Activated CD4-positive, CD25-positive, alpha-beta regulatory T cell treated with anti-CD3 and anti-CD28 coated beads, Interleukin-2, amount 50 U/mL, for 24 hours (primary cell): ENCODE data around the gene CFHR4.
"Not testable (repeated sequence)": the region's sequence is repeated elsewhere in the genome, so short reads cannot be mapped to it uniquely, and the experiment has no call there.

Experiments used
- ATAC-seq, 2 donors: fragments of 150-1000 bp; cut with Tn5 transposase; one replicate each; pipeline ENCODE4 v1.10.0; 2021; ENCODE audit warnings: mild to moderate bottlenecking in 1 of 2, moderate library complexity in 1 of 2

Gene CFHR4

GRCh38 chr1:196887515-196888239 is at the start of gene CFHR4:
Gene CFHR4 (plus strand): TSS chr1:196888052. CDS start chr1:196888151, 99 bp downstream.
- ATAC-seq, result no peak

GRCh38 chr1:196849613-196850492 is 38.0 kb upstream of the CFHR4 start:
- not testable (repeated sequence) for ATAC-seq

- peak in 1 of 2 donors; percentile 17 for ATAC-seq
These were observed 31.8 kb upstream of the CFHR4 start for GRCh38 chr1:196856053-196856452.

- ATAC-seq, result no peak
These were observed 30.7 kb upstream of the CFHR4 start for GRCh38 chr1:196857188-196857587.

- no peak for ATAC-seq
These were observed 29.0 kb upstream of the CFHR4 start for GRCh38 chr1:196858811-196859210.

GRCh38 chr1:196860323-196860884 is 27.4 kb upstream of the CFHR4 start:
- no peak for ATAC-seq

GRCh38 chr1:196861429-196861828 is 26.4 kb upstream of the CFHR4 start:
- ATAC-seq, result no peak

- no peak for ATAC-seq
These were observed 20.9 kb upstream of the CFHR4 start for GRCh38 chr1:196866974-196867373.

GRCh38 chr1:196873385-196873784 is 14.5 kb upstream of the CFHR4 start:
- ATAC-seq, result no peak

- ATAC-seq, result no peak
These were observed 11.9 kb upstream of the CFHR4 start for GRCh38 chr1:196875935-196876334.

GRCh38 chr1:196877964-196878363 is 9.9 kb upstream of the CFHR4 start:
- no peak for ATAC-seq

- ATAC-seq, result not testable (repeated sequence)
These were observed 1.3 kb upstream of the CFHR4 start for GRCh38 chr1:196886560-196886959.

GRCh38 chr1:196890668-196891067 is 2.8 kb downstream of the CFHR4 start:
- ATAC-seq, result no peak

GRCh38 chr1:196891251-196891650 is 3.4 kb downstream of the CFHR4 start:
- ATAC-seq, result no peak

- no peak for ATAC-seq
These were observed 8.5 kb downstream of the CFHR4 start for GRCh38 chr1:196896355-196896754.

GRCh38 chr1:196897158-196897828 is 9.4 kb downstream of the CFHR4 start:
- ATAC-seq, result no peak

GRCh38 chr1:196902344-196902743 is 14.5 kb downstream of the CFHR4 start:
- no peak for ATAC-seq

GRCh38 chr1:196910215-196910614 is 22.4 kb downstream of the CFHR4 start:
- ATAC-seq, result no peak

GRCh38 chr1:196912283-196912682 is 24.4 kb downstream of the CFHR4 start:
- not testable (repeated sequence) for ATAC-seq

GRCh38 chr1:196926839-196927238 is 39.0 kb downstream of the CFHR4 start:
- not testable (repeated sequence) for ATAC-seq

GRCh38 chr1:196932853-196933252 is 45.0 kb downstream of the CFHR4 start:
- ATAC-seq, result not testable (repeated sequence)

GRCh38 chr1:196933531-196934189 is 45.8 kb downstream of the CFHR4 start:
- ATAC-seq, result peak in 1 of 2 donors; percentile 21
